ENCODE results near the gene MUC5AC.

Gene MUC5AC

GRCh38 chr11:1125803-1126202 is 31.9 kb upstream of the MUC5AC start:
- Histone ChIP-seq H3K27me3 (ENCODE audit: control insufficient read depth in 1 of 2, insufficient read depth in 2 of 2, low read length in 2 of 2) (peaks cover 0 to 30% of the 10 kb centered on the region in 2 donors), H3K4me3 (ENCODE audit: low read depth in 1 of 2, low read length in 2 of 2) (no peak overlapping the region), H3K9me3 (ENCODE audit: low read length) (no peaks in the 10 kb centered on the region), H3K4me1 (ENCODE audit: insufficient read depth, low read length) (no peaks in the 10 kb centered on the region), H3K27ac (ENCODE audit: low read depth, low read length) (no peak overlapping the region), H3K9ac (ENCODE audit: low read length) (no peak overlapping the region), H3K36me3 (ENCODE audit: insufficient read depth, low read length) (no peaks in the 10 kb centered on the region)

- peaks cover 0 to 24% of the 10 kb centered on the region in 2 donors for H3K27me3 ChIP-seq (ENCODE audit: control insufficient read depth in 1 of 2, insufficient read depth in 2 of 2, low read length in 2 of 2)
- H3K9me3 ChIP-seq (ENCODE audit: low read length) = no peaks in the 10 kb centered on the region
- no peaks in the 10 kb centered on the region for H3K4me1 ChIP-seq (ENCODE audit: insufficient read depth, low read length)
Measured at GRCh38 chr11:1126491-1126926, 31.2 kb upstream of the MUC5AC start.

GRCh38 chr11:1126935-1127663 is 30.7 kb upstream of the MUC5AC start:
- H3K36me3 ChIP-seq (ENCODE audit: insufficient read depth, low read length) = no peaks in the 10 kb centered on the region
- H3K9ac ChIP-seq (ENCODE audit: low read length) = no peak overlapping the region
- peaks cover 0 to 20% of the 10 kb centered on the region in 2 donors for H3K27me3 ChIP-seq (ENCODE audit: control insufficient read depth in 1 of 2, insufficient read depth in 2 of 2, low read length in 2 of 2)
- H3K4me1 ChIP-seq (ENCODE audit: insufficient read depth, low read length) = no peaks in the 10 kb centered on the region
- H3K27ac ChIP-seq (ENCODE audit: low read depth, low read length) = no peak overlapping the region
- H3K4me3 ChIP-seq (ENCODE audit: low read depth in 1 of 2, low read length in 2 of 2) = no peak overlapping the region
- H3K9me3 ChIP-seq (ENCODE audit: low read length) = no peaks in the 10 kb centered on the region

More at GRCh38 chr11:1126491-1126926, 31.2 kb upstream of the MUC5AC start:
- no peak overlapping the region for H3K27ac ChIP-seq (ENCODE audit: low read depth, low read length)
- no peak overlapping the region for H3K4me3 ChIP-seq (ENCODE audit: low read depth in 1 of 2, low read length in 2 of 2)
- H3K36me3 ChIP-seq (ENCODE audit: insufficient read depth, low read length) = no peaks in the 10 kb centered on the region
- H3K9ac ChIP-seq (ENCODE audit: low read length) = no peak overlapping the region

- Histone ChIP-seq H3K27me3 (ENCODE audit: control insufficient read depth in 1 of 2, insufficient read depth in 2 of 2, low read length in 2 of 2) (peaks cover 0 to 20% of the 10 kb centered on the region in 2 donors), H3K9me3 (ENCODE audit: low read length) (no peaks in the 10 kb centered on the region), H3K27ac (ENCODE audit: low read depth, low read length) (no peak overlapping the region), H3K4me3 (ENCODE audit: low read depth in 1 of 2, low read length in 2 of 2) (no peak overlapping the region), H3K36me3 (ENCODE audit: insufficient read depth, low read length) (no peaks in the 10 kb centered on the region), H3K9ac (ENCODE audit: low read length) (no peak overlapping the region), H3K4me1 (ENCODE audit: insufficient read depth, low read length) (no peaks in the 10 kb centered on the region)
Measured at GRCh38 chr11:1127664-1128162, 30.0 kb upstream of the MUC5AC start.

- no peak overlapping the region for H3K9ac ChIP-seq (ENCODE audit: low read length)
- no peak overlapping the region for H3K27ac ChIP-seq (ENCODE audit: low read depth, low read length)
- no peaks in the 10 kb centered on the region for H3K9me3 ChIP-seq (ENCODE audit: low read length)
- H3K36me3 ChIP-seq (ENCODE audit: insufficient read depth, low read length) = no peaks in the 10 kb centered on the region
- no peak overlapping the region for H3K4me3 ChIP-seq (ENCODE audit: low read depth in 1 of 2, low read length in 2 of 2)
- H3K4me1 ChIP-seq (ENCODE audit: insufficient read depth, low read length) = no peaks in the 10 kb centered on the region
- H3K27me3 ChIP-seq (ENCODE audit: control insufficient read depth in 1 of 2, insufficient read depth in 2 of 2, low read length in 2 of 2) = peaks cover 0 to 16% of the 10 kb centered on the region in 2 donors
Measured at GRCh38 chr11:1128311-1129142, 29.2 kb upstream of the MUC5AC start.

- Histone ChIP-seq H3K27me3 (ENCODE audit: control insufficient read depth in 1 of 2, insufficient read depth in 2 of 2, low read length in 2 of 2) (peaks cover 0 to 16% of the 10 kb centered on the region in 2 donors), H3K4me3 (ENCODE audit: low read depth in 1 of 2, low read length in 2 of 2) (no peak overlapping the region), H3K27ac (ENCODE audit: low read depth, low read length) (no peak overlapping the region), H3K36me3 (ENCODE audit: insufficient read depth, low read length) (no peaks in the 10 kb centered on the region), H3K9me3 (ENCODE audit: low read length) (no peaks in the 10 kb centered on the region), H3K9ac (ENCODE audit: low read length) (no peak overlapping the region), H3K4me1 (ENCODE audit: insufficient read depth, low read length) (no peaks in the 10 kb centered on the region)
Measured at GRCh38 chr11:1129143-1129610, 28.6 kb upstream of the MUC5AC start.

- Histone ChIP-seq H3K9me3 (ENCODE audit: low read length) (no peaks in the 10 kb centered on the region), H3K27ac (ENCODE audit: low read depth, low read length) (no peak overlapping the region), H3K4me1 (ENCODE audit: insufficient read depth, low read length) (no peaks in the 10 kb centered on the region), H3K9ac (ENCODE audit: low read length) (no peak overlapping the region), H3K36me3 (ENCODE audit: insufficient read depth, low read length) (no peaks in the 10 kb centered on the region), H3K4me3 (ENCODE audit: low read depth in 1 of 2, low read length in 2 of 2) (no peak overlapping the region), H3K27me3 (ENCODE audit: control insufficient read depth in 1 of 2, insufficient read depth in 2 of 2, low read length in 2 of 2) (peaks cover 0 to 16% of the 10 kb centered on the region in 2 donors)
Measured at GRCh38 chr11:1129611-1130160, 28.1 kb upstream of the MUC5AC start.

- Histone ChIP-seq H3K4me1 (ENCODE audit: insufficient read depth, low read length) (no peaks in the 10 kb centered on the region), H3K27ac (ENCODE audit: low read depth, low read length) (no peak overlapping the region), H3K4me3 (ENCODE audit: low read depth in 1 of 2, low read length in 2 of 2) (no peak overlapping the region), H3K9ac (ENCODE audit: low read length) (no peak overlapping the region), H3K9me3 (ENCODE audit: low read length) (no peaks in the 10 kb centered on the region), H3K27me3 (ENCODE audit: control insufficient read depth in 1 of 2, insufficient read depth in 2 of 2, low read length in 2 of 2) (peaks cover 0 to 16% of the 10 kb centered on the region in 2 donors), H3K36me3 (ENCODE audit: insufficient read depth, low read length) (no peaks in the 10 kb centered on the region)
Measured at GRCh38 chr11:1130276-1131032, 27.3 kb upstream of the MUC5AC start.

GRCh38 chr11:1131033-1131911 is 26.5 kb upstream of the MUC5AC start:
- Histone ChIP-seq H3K27ac (ENCODE audit: low read depth, low read length) (no peak overlapping the region), H3K36me3 (ENCODE audit: insufficient read depth, low read length) (no peaks in the 10 kb centered on the region), H3K4me3 (ENCODE audit: low read depth in 1 of 2, low read length in 2 of 2) (no peak overlapping the region), H3K4me1 (ENCODE audit: insufficient read depth, low read length) (no peaks in the 10 kb centered on the region), H3K9me3 (ENCODE audit: low read length) (no peaks in the 10 kb centered on the region), H3K9ac (ENCODE audit: low read length) (no peak overlapping the region), H3K27me3 (ENCODE audit: control insufficient read depth in 1 of 2, insufficient read depth in 2 of 2, low read length in 2 of 2) (peaks cover 0 to 16% of the 10 kb centered on the region in 2 donors)

- peaks cover 0 to 5% of the 10 kb centered on the region in 2 donors for H3K27me3 ChIP-seq (ENCODE audit: control insufficient read depth in 1 of 2, insufficient read depth in 2 of 2, low read length in 2 of 2)
- no peaks in the 10 kb centered on the region for H3K9me3 ChIP-seq (ENCODE audit: low read length)
Measured at GRCh38 chr11:1134848-1135445, 22.8 kb upstream of the MUC5AC start.

More at GRCh38 chr11:1134848-1135445, 22.8 kb upstream of the MUC5AC start:
- no peaks in the 10 kb centered on the region for H3K36me3 ChIP-seq (ENCODE audit: insufficient read depth, low read length)
- no peak overlapping the region for H3K4me3 ChIP-seq (ENCODE audit: low read depth in 1 of 2, low read length in 2 of 2)
- no peak overlapping the region for H3K27ac ChIP-seq (ENCODE audit: low read depth, low read length)
- H3K4me1 ChIP-seq (ENCODE audit: insufficient read depth, low read length) = no peaks in the 10 kb centered on the region
- no peak overlapping the region for H3K9ac ChIP-seq (ENCODE audit: low read length)
